GM21825 (cell line): ENCODE measurements around the gene AP4S1.
A peak's percentile ranks its signal among the peaks of the same experiment; 100 is the strongest.

Source experiments
- ATAC-seq: cut with Tn5 transposase; IDR thresholded peaks from one replicate; pipeline ENCODE4 v1.9.1; 2021; ENCODE audit warnings: mild to moderate bottlenecking, moderate library complexity; ENCODE audit not compliant: unreplicated experiment

AP4S1 gene

GRCh38 chr14:31127690-31128089 is 102.2 kb downstream of the AP4S1 start:
- peak; percentile 58 for ATAC-seq

DNA sequence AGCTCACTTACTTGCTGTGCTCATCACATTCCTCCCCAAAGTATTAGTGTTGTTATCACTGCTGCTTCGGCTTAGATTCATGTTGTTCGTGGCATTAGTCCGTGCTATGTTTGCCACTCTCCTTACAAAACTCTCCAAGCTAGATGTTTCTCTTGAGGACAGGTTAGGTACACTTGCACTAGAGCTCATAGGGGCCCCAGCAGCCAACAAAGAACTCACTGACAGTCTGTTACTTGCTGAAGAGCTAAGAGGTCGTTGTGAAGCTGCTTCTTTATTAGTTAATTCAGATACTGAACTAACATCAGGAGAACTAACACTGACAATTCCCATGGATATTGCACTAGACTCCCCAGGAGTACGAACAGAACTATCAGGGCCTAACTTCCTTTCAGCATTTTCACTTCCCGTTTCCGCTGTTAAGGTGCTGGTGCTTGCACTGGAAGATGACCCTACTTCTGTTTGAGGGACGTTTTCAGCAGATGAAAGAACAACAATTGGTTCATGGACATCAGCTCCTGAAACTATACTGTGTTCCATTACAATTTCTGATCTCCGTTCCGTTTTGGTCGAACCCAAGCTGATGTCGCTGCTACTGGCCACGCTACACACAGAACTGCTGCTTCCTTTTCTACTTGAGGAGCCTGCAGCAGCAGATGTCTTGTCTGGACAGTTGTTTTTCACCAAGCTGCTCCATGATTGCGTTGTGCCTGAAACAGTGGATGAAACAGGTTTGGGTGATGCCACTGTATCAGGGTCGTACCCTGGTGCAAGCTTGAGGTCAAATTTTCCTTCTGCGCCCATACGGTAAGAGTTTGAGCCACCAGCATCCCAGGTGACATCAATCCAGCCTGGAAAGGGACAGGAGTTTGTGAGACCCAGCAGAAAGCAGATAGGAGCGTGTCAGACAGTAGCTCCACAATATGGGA is 103.4 kb downstream of the AP4S1 start:
- ATAC-seq, result no peak

- ATAC-seq, result no peak
Observed at GRCh38 chr14:31133133-31133532, 107.7 kb downstream of the AP4S1 start.

GRCh38 chr14:31137214-31137889 is 111.9 kb downstream of the AP4S1 start:
- ATAC-seq, result no peak

DNA sequence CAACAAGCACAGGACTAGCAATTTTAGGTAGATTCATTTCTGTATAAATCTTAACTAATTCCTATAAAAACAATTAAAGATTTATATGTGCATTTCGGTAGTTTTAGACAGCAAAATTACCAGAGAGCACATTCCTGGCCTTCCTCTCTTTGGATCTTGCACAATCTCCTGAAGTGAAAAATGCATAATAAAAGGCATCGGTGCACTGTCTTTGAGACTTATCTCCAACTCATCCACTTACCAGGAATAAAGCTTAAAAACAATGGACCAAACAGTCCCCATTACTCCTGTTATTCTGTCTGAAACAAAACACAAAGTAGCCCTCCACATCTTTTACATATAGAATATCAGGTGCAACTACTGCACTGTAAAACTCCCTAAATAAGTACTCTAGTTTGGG is 112.9 kb downstream of the AP4S1 start:
- ATAC-seq, result no peak

DNA sequence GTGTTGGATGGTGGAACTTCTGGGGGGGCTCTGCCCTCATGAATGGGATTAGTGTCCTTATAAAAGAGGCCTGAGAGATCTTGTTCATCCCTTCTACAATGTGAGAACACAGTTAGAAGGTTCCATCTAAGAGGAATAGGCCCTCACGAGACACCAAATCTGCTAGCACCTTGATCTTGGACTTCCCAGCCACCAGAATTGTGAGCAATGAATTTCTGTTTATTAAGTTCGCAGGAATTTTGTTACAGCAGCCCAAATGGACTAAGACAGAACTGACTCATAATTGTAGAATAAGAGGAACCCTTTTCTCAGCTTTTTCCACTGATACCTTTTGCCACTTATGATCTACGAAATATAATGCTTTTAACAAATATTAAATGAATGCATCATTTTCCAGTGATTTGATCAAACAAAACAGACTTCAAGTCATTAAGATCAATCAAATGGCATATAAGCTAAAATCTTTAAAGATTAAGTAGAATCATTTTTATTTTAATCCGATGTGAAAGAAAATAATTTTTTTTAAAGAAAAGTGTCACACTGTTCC is 113.9 kb downstream of the AP4S1 start:
- ATAC-seq, result no peak

GRCh38 chr14:31142455-31143087 is 117.1 kb downstream of the AP4S1 start:
- ATAC-seq, result no peak
